CD4-positive, alpha-beta T cell (primary cell): ENCODE results near the gene NR1D1. TPM values are rescaled to one million over a fixed set of nuclear protein-coding genes. Genes with fewer than 3 reads are reported as not detected.

Experiments
- ATAC-seq: fragments of 200-7000 bp; cut with Tn5 transposase; one replicate; pipeline ENCODE4 v1.10.0; 2022; ENCODE audit warnings: mild to moderate bottlenecking; ENCODE audit not compliant: poor library complexity
- CTCF ChIA-PET: fragments of 350-600 bp; sonication (Branson Sonifier 250); formaldehyde crosslinking; loops from one replicate; lab custom pipeline; 2021; ENCODE audit warnings: antibody characterized with exemption, inconsistent platforms; lab: Charles Lee
- POLR2A ChIA-PET: fragments of 350-600 bp; sonication (Branson Sonifier 250); formaldehyde crosslinking; loops from one replicate; lab custom pipeline; 2021; ENCODE audit warnings: antibody characterized with exemption, inconsistent platforms; lab: Charles Lee
- DNase-seq, 14 experiments: peaks; one replicate each; pipeline ENCODE4 v3.0.0-alpha.2; 2013 to 2020; ENCODE audit warnings: mixed read lengths in 2 of 14
- H3K27ac ChIP-seq, 2 donors: one replicate each; pipeline versions ENCODE4 v1.5.1 to v1.7.0; 2013; ENCODE audit warnings: low read length in 2 of 2, low read depth in 1 of 2, mild to moderate bottlenecking in 1 of 2
- H3K27me3 ChIP-seq, 2 experiments: 1 replicate in 1 of 2; 2 replicates in 1 of 2; pipeline versions ENCODE4 v1.6.1 to v1.7.0; 2013; ENCODE audit warnings: low read length in 2 of 2, control low read depth in 1 of 2, mild to moderate bottlenecking in 1 of 2, moderate library complexity in 1 of 2; ENCODE audit not compliant: insufficient read depth in 2 of 2, control insufficient read depth in 1 of 2
- H3K36me3 ChIP-seq: one replicate; pipeline ENCODE4 v1.6.1; 2013; ENCODE audit warnings: low read length, control low read depth; ENCODE audit not compliant: insufficient read depth
- H3K4me1 ChIP-seq: one replicate; pipeline ENCODE4 v1.6.1; 2013; ENCODE audit warnings: low read length, control low read depth; ENCODE audit not compliant: insufficient read depth
- H3K4me3 ChIP-seq: one replicate; pipeline ENCODE4 v1.5.1; 2013; ENCODE audit warnings: mild to moderate bottlenecking, low read length, moderate library complexity
- H3K9me3 ChIP-seq, 2 experiments: 1 replicate in 1 of 2; 2 replicates in 1 of 2; pipeline versions ENCODE4 v1.6.1 to v1.7.0; 2013; ENCODE audit warnings: low read length in 2 of 2, mild to moderate bottlenecking in 2 of 2, control low read depth in 1 of 2, moderate library complexity in 1 of 2; ENCODE audit not compliant: control insufficient read depth in 1 of 2, insufficient read depth in 1 of 2
- H3K27ac Mint-ChIP-seq: one replicate; pipeline ENCODE4 v1.8.0; 2020; ENCODE audit warnings: mixed read lengths
- H3K27me3 Mint-ChIP-seq: one replicate; pipeline ENCODE4 v1.8.0; 2021; ENCODE audit warnings: mixed read lengths
- H3K36me3 Mint-ChIP-seq: one replicate; pipeline ENCODE4 v1.8.0; 2021; ENCODE audit warnings: low read depth, mixed read lengths
- H3K4me1 Mint-ChIP-seq: one replicate; pipeline ENCODE4 v1.8.0; 2021; ENCODE audit warnings: low read depth, mixed read lengths
- H3K4me3 Mint-ChIP-seq: one replicate; pipeline ENCODE4 v1.8.0; 2020; ENCODE audit warnings: mild to moderate bottlenecking, mixed read lengths
- H3K9me3 Mint-ChIP-seq: one replicate; pipeline ENCODE4 v1.8.0; 2020; ENCODE audit warnings: mixed read lengths
- intact Hi-C, 2 experiments: fragments of 100-400 bp; cut with DNase I in 1 of 2; cut with micrococcal nuclease in 1 of 2; formaldehyde crosslinking; loops; one replicate each; pipeline versions ENCODE4 v1.15.1 to v1.9.0; 2023 to 2025; cut with DNase I, micrococcal nuclease
- total RNA-seq, 174 experiments: library from RNA in 2 of 174; stranded (reverse) in 2 of 174; gene quantifications; one replicate each; pipeline ENCODE4 v1.2.3 and lab custom pipeline; 2021 to 2026
- TF ChIP-seq, protein P1 (sequence below): fragments of 200-600 bp; IDR thresholded peaks from one replicate; pipeline ENCODE4 v1.8.0; 2022; ENCODE audit warnings: antibody characterized with exemption, mild to moderate bottlenecking

The NR1D1 gene
- total RNA-seq, 2 experiments from 2014 or later: 29.6 to 34.1 TPM

DNA sequence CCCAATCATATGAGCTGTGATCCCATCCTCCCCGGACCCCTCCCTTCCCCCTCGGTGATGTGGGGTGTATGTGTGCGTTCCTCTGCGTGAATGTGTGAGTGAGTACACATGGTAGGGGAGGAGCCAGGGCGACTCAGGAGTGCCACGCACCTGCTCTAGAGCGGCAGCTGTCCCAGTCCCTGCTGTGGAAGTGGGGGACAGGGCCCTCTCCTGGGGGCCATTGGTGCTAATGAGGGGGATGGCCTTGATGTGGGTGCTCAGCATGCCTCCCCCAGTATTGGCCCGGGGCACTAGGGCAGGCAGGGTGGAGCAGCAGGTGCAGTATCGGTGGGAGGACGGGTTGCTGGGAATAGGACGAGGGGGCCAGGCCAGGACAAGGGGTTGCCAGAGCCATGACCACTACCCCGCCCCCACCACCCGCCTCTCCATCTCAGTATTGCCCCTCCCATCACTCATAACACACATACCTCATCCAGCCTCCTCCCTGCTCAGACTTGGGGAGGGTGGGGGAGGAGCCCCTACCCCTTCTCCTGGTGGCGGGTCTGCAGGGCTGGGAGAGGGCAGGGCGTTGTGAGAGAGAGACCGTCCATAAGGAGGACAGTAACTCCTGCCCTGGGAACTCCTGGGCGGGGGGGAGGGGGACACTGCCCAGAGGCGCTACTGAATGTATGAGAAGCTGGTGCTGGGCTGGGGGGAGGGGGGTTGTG lies 8.5 kb downstream of the NR1D1 start:
- H3K9me3 Mint-ChIP-seq: no peaks in the 10 kb centered on the region
- POLR2A ChIA-PET: interaction anchor here (0.9 kb wide), 1 partner anchor 126 kb away, joined by 3 read pairs; no protein-coding TSS in a partner anchor
- peaks cover 90% of the 10 kb centered on the region for H3K36me3 Mint-ChIP-seq
- ATAC-seq: no peak
- CTCF ChIA-PET: interaction anchor here (1.9 kb wide), 1 partner anchor 21 kb away, joined by 7 read pairs; no protein-coding TSS in a partner anchor
- Histone ChIP-seq H3K4me1 (peaks cover 33% of the 10 kb centered on the region), H3K27me3 (no peaks in the 10 kb centered on the region), H3K4me3 (no peak overlapping the region), H3K27ac (peak overlapping the region in 1 of 2 donors; percentile 13), H3K36me3 (peaks cover 73% of the 10 kb centered on the region), H3K9me3 (no peaks in the 10 kb centered on the region)
- H3K4me3 Mint-ChIP-seq: no peak overlapping the region
- no peaks in the 10 kb centered on the region for H3K27me3 Mint-ChIP-seq
- TF ChIP-seq, protein P1, sequence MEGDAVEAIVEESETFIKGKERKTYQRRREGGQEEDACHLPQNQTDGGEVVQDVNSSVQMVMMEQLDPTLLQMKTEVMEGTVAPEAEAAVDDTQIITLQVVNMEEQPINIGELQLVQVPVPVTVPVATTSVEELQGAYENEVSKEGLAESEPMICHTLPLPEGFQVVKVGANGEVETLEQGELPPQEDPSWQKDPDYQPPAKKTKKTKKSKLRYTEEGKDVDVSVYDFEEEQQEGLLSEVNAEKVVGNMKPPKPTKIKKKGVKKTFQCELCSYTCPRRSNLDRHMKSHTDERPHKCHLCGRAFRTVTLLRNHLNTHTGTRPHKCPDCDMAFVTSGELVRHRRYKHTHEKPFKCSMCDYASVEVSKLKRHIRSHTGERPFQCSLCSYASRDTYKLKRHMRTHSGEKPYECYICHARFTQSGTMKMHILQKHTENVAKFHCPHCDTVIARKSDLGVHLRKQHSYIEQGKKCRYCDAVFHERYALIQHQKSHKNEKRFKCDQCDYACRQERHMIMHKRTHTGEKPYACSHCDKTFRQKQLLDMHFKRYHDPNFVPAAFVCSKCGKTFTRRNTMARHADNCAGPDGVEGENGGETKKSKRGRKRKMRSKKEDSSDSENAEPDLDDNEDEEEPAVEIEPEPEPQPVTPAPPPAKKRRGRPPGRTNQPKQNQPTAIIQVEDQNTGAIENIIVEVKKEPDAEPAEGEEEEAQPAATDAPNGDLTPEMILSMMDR: no peak
- intact Hi-C loops: no loop called here
- H3K27ac Mint-ChIP-seq: peak overlapping the region; percentile 51
- no peak for DNase-seq
- H3K4me1 Mint-ChIP-seq: peaks cover 46% of the 10 kb centered on the region

GRCh38 chr17:40090237-40091119 lies 9.9 kb downstream of the NR1D1 start:
- Histone ChIP-seq H3K4me1 (peaks cover 29% of the 10 kb centered on the region), H3K27me3 (no peaks in the 10 kb centered on the region), H3K27ac (no peak overlapping the region), H3K4me3 (no peak overlapping the region), H3K36me3 (peaks cover 80% of the 10 kb centered on the region), H3K9me3 (no peaks in the 10 kb centered on the region)
- POLR2A ChIA-PET: interaction anchor here (0.8 to 1.2 kb wide), 4 partner anchors 8 to 63 kb away, joined by 3 to 10 read pairs (median 5); partner anchors contain the start of gene NR1D1
- CTCF ChIA-PET: interaction anchor here (1.6 to 1.8 kb wide), 2 partner anchors 15 to 101 kb away, joined by 3 to 6 read pairs; no protein-coding TSS in a partner anchor
- Mint-ChIP-seq H3K27ac (no peak overlapping the region), H3K4me3 (no peak overlapping the region), H3K4me1 (peaks cover 39% of the 10 kb centered on the region), H3K27me3 (no peaks in the 10 kb centered on the region), H3K9me3 (no peaks in the 10 kb centered on the region), H3K36me3 (peaks cover 88% of the 10 kb centered on the region)
- ATAC-seq: no peak
- DNase-seq: no peak
- TF ChIP-seq, protein P1: no peak
- intact Hi-C loops: no loop called here

DNA sequence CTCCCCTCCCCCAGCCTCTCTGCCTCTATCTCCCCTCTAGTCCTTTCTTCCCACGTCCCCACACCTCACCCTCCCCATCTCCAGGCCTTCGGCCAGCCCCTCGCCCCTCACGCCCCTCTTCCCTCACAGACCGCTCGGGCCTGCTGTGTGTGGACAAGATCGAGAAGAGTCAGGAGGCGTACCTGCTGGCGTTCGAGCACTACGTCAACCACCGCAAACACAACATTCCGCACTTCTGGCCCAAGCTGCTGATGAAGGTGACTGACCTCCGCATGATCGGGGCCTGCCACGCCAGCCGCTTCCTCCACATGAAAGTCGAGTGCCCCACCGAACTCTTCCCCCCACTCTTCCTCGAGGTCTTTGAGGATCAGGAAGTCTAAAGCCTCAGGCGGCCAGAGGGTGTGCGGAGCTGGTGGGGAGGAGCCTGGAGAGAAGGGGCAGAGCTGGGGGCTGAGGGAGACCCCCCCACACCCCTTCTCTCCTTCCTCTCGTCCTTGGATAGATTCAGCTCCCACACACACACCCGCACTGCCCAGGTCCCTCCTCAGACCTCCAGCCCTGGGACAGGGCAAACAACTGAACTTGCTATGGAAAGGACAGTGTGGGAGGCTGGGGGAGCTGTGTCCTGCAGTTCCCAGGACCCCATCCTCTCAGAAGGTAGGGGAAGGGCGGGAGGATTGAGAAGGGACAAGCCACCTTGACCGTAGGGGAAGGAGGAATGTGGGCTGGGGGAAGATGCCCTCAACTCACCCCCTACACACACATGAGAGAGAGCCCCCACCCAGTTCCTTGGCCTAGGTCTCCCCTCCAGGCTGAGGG lies 11.1 kb downstream of the NR1D1 start:
- no peak for ATAC-seq
- H3K9me3 Mint-ChIP-seq: no peaks in the 10 kb centered on the region
- intact Hi-C loops: no loop called here
- H3K27me3 ChIP-seq: no peaks in the 10 kb centered on the region
- POLR2A ChIA-PET: interaction anchor here (0.7 to 1.2 kb wide), 4 partner anchors 9 to 62 kb away, joined by 3 to 10 read pairs (median 4); partner anchors contain the start of gene NR1D1
- CTCF ChIA-PET: interaction anchor here (1.6 to 1.8 kb wide), 2 partner anchors 14 to 103 kb away, joined by 3 to 6 read pairs; no protein-coding TSS in a partner anchor
- DNase-seq: no peak
- H3K4me3 Mint-ChIP-seq: no peak overlapping the region
- peak overlapping the region; percentile 36 for H3K27ac Mint-ChIP-seq
- peaks cover 90% of the 10 kb centered on the region for H3K36me3 Mint-ChIP-seq
- peaks cover 78% of the 10 kb centered on the region for H3K36me3 ChIP-seq
- no peaks in the 10 kb centered on the region for H3K9me3 ChIP-seq
- peaks cover 29% of the 10 kb centered on the region for H3K4me1 Mint-ChIP-seq
- H3K4me3 ChIP-seq: no peak overlapping the region
- no peaks in the 10 kb centered on the region for H3K27me3 Mint-ChIP-seq
- no peak overlapping the region for H3K27ac ChIP-seq
- TF ChIP-seq, protein P1: no peak
- peaks cover 17% of the 10 kb centered on the region for H3K4me1 ChIP-seq
